Activated naive CD4-positive, alpha-beta T cell treated with anti-CD3 and anti-CD28 coated beads, Interleukin-2, amount 10 ng/mL, durations not matched to agents 7 days and 5 days (primary cell): ENCODE data around the gene ANP32A.

Source experiments
- CTCF ChIA-PET: fragments of 350-600 bp; sonication (Branson Sonifier 250); formaldehyde crosslinking; loops from one replicate; lab custom pipeline; 2021; ENCODE audit warnings: antibody characterized with exemption; lab: Charles Lee
- DNase-seq: peaks from one replicate; pipeline ENCODE4 v3.0.0-alpha.2; 2020
- H3K27ac Mint-ChIP-seq: one replicate; pipeline ENCODE4 v1.8.0; 2021; ENCODE audit warnings: mild to moderate bottlenecking, moderate library complexity, mixed read lengths
- H3K27me3 Mint-ChIP-seq: one replicate; pipeline ENCODE4 v1.8.0; 2021; ENCODE audit warnings: mild to moderate bottlenecking, mixed read lengths
- H3K36me3 Mint-ChIP-seq: one replicate; pipeline ENCODE4 v1.8.0; 2021; ENCODE audit warnings: mixed read lengths
- H3K4me1 Mint-ChIP-seq: one replicate; pipeline ENCODE4 v1.8.0; 2021; ENCODE audit warnings: mixed read lengths
- H3K4me3 Mint-ChIP-seq: one replicate; pipeline ENCODE4 v1.8.0; 2021; ENCODE audit warnings: mild to moderate bottlenecking, moderate library complexity, mixed read lengths
- H3K9me3 Mint-ChIP-seq: one replicate; pipeline ENCODE4 v1.8.0; 2021; ENCODE audit warnings: mixed read lengths

The ANP32A gene

GRCh38 chr15:68729789-68730411, 90.8 kb downstream of the ANP32A start:
- CTCF ChIA-PET: interaction anchor here (5.7 kb wide), 1 partner anchor 145 kb away, joined by 46 read pairs; no protein-coding TSS in a partner anchor
- H3K27ac Mint-ChIP-seq: no peak overlapping the region
- H3K27me3 Mint-ChIP-seq: peaks cover 13% of the 10 kb centered on the region
- H3K36me3 Mint-ChIP-seq: no peaks in the 10 kb centered on the region
- no peaks in the 10 kb centered on the region for H3K4me1 Mint-ChIP-seq
- no peak for DNase-seq
- H3K9me3 Mint-ChIP-seq: no peaks in the 10 kb centered on the region
- H3K4me3 Mint-ChIP-seq: no peak overlapping the region
